MM.1S (cell line): Measurements from ENCODE around the gene TDO2.

Experiments used
- DNase-seq: peaks from one replicate; pipeline ENCODE4 v3.0.0-alpha.2; 2015
- H2AFZ ChIP-seq: fragments of 300-600 bp; sonication (generic); 2 replicates; pipeline ENCODE4 v1.6.0; 2016; ENCODE audit warnings: antibody characterized with exemption, low read length
- H3F3A ChIP-seq: fragments of 300-600 bp; sonication (generic); 2 replicates; pipeline ENCODE4 v1.6.1; 2016; ENCODE audit warnings: mild to moderate bottlenecking, antibody characterized with exemption, low read length, moderate library complexity, mixed read lengths; ENCODE audit not compliant: insufficient read depth
- H3K27ac ChIP-seq: fragments of 300-600 bp; sonication (generic); 2 replicates; pipeline ENCODE4 v1.5.1; 2016; ENCODE audit warnings: mild to moderate bottlenecking, low read length
- H3K27me3 ChIP-seq: fragments of 300-600 bp; sonication (generic); replicated peaks from 2 replicates; pipeline ENCODE4 v1.6.0; 2016; ENCODE audit warnings: low read length; ENCODE audit not compliant: insufficient read depth
- H3K36me3 ChIP-seq: fragments of 300-600 bp; sonication (generic); replicated peaks from 2 replicates; pipeline ENCODE4 v1.6.1; 2016; ENCODE audit warnings: mild to moderate bottlenecking, low read length, mixed read lengths; ENCODE audit not compliant: insufficient read depth
- H3K4me1 ChIP-seq: fragments of 300-600 bp; sonication (generic); 2 replicates; pipeline ENCODE4 v1.6.1; 2016; ENCODE audit warnings: low read length, mixed read lengths
- H3K4me2 ChIP-seq: fragments of 300-600 bp; sonication (generic); 2 replicates; pipeline ENCODE4 v1.6.0; 2016; ENCODE audit warnings: low read depth, low read length
- H3K4me3 ChIP-seq: fragments of 300-600 bp; sonication (generic); 2 replicates; pipeline ENCODE4 v1.5.1; 2016; ENCODE audit warnings: low read length, mixed read lengths
- H3K79me2 ChIP-seq: fragments of 300-600 bp; sonication (generic); 2 replicates; pipeline ENCODE4 v1.6.1; 2016; ENCODE audit warnings: mixed run types, low read length, mixed read lengths
- H3K9ac ChIP-seq: fragments of 300-600 bp; sonication (generic); 2 replicates; pipeline ENCODE4 v1.6.1; 2016; ENCODE audit warnings: low read length, mixed read lengths
- H3K9me2 ChIP-seq: fragments of 300-600 bp; sonication (generic); replicated peaks from 2 replicates; pipeline ENCODE4 v1.6.1; 2016; ENCODE audit warnings: mild to moderate bottlenecking, low read length, mixed read lengths; ENCODE audit not compliant: insufficient read depth
- H3K9me3 ChIP-seq: fragments of 300-600 bp; sonication (generic); replicated peaks from 2 replicates; pipeline ENCODE4 v1.6.1; 2016; ENCODE audit warnings: mild to moderate bottlenecking, low read length, mixed read lengths; ENCODE audit not compliant: insufficient read depth
- H4K20me1 ChIP-seq: fragments of 300-600 bp; sonication (generic); 2 replicates; pipeline ENCODE4 v1.6.1; 2016; ENCODE audit warnings: mild to moderate bottlenecking, low read length, moderate library complexity, mixed read lengths; ENCODE audit not compliant: insufficient read depth
- EZH2 ChIP-seq: fragments of 300-600 bp; sonication (generic); optimal IDR thresholded peaks from 2 replicates; pipeline ENCODE3; 2017; ENCODE audit warnings: low read depth, mild to moderate bottlenecking, antibody characterized with exemption, low read length, mixed read lengths
- EZH2phosphoT487 ChIP-seq: fragments of 300-600 bp; sonication (generic); IDR thresholded peaks from 2 replicates; pipeline ENCODE4 v1.6.1; 2018; ENCODE audit warnings: antibody characterized with exemption, low read length
- TF ChIP-seq, protein P1 (sequence below): fragments of 300-600 bp; sonication (generic); IDR thresholded peaks from 2 replicates; pipeline ENCODE4 v1.5.1; 2016; ENCODE audit warnings: antibody characterized with exemption, low read length, mixed read lengths

TDO2 gene

GRCh38 chr4:155908187-155909139 is 5.0 kb downstream of the TDO2 start:
- DNase-seq = peak; percentile 92

GRCh38 chr4:155909615-155910226 is 6.2 kb downstream of the TDO2 start:
- H3K4me3 ChIP-seq = no peak overlapping the region
- H3F3A ChIP-seq = peaks cover 20% of the 10 kb centered on the region
- H3K9ac ChIP-seq = no peak overlapping the region
- H3K36me3 ChIP-seq = no peaks in the 10 kb centered on the region
- H3K27ac ChIP-seq = peak overlapping the region; percentile 99; the same call in 1 of the 2 replicates
- no peak overlapping the region for H2AFZ ChIP-seq
- no peak for DNase-seq
- TF ChIP-seq EZH2phosphoT487 (no peak), EZH2 (no peak)
- H3K9me2 ChIP-seq = no peaks in the 10 kb centered on the region
- H3K27me3 ChIP-seq = no peaks in the 10 kb centered on the region
- H4K20me1 ChIP-seq = no peaks in the 10 kb centered on the region
- H3K4me2 ChIP-seq = peak overlapping the region; percentile 98; the same call in 1 of the 2 replicates
- H3K9me3 ChIP-seq = no peaks in the 10 kb centered on the region
- H3K79me2 ChIP-seq = no peaks in the 10 kb centered on the region
- H3K4me1 ChIP-seq = peaks cover 22% of the 10 kb centered on the region

More at GRCh38 chr4:155908187-155909139, 5.0 kb downstream of the TDO2 start:
- H3K79me2 ChIP-seq = no peaks in the 10 kb centered on the region
- peaks cover 20% of the 10 kb centered on the region for H3F3A ChIP-seq
- no peaks in the 10 kb centered on the region for H4K20me1 ChIP-seq
- no peak for TF ChIP-seq EZH2phosphoT487
- TF ChIP-seq EZH2 = no peak
- TF ChIP-seq, protein P1, sequence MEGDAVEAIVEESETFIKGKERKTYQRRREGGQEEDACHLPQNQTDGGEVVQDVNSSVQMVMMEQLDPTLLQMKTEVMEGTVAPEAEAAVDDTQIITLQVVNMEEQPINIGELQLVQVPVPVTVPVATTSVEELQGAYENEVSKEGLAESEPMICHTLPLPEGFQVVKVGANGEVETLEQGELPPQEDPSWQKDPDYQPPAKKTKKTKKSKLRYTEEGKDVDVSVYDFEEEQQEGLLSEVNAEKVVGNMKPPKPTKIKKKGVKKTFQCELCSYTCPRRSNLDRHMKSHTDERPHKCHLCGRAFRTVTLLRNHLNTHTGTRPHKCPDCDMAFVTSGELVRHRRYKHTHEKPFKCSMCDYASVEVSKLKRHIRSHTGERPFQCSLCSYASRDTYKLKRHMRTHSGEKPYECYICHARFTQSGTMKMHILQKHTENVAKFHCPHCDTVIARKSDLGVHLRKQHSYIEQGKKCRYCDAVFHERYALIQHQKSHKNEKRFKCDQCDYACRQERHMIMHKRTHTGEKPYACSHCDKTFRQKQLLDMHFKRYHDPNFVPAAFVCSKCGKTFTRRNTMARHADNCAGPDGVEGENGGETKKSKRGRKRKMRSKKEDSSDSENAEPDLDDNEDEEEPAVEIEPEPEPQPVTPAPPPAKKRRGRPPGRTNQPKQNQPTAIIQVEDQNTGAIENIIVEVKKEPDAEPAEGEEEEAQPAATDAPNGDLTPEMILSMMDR = no peak
- peak overlapping the region; percentile 78 for H3K9ac ChIP-seq
- H3K4me2 ChIP-seq = peak overlapping the region; percentile 98
- peak overlapping the region; percentile 59 for H3K4me3 ChIP-seq
- peaks cover 22% of the 10 kb centered on the region for H3K4me1 ChIP-seq
- H3K9me2 ChIP-seq = no peaks in the 10 kb centered on the region
- H3K36me3 ChIP-seq = no peaks in the 10 kb centered on the region
- H3K9me3 ChIP-seq = no peaks in the 10 kb centered on the region
- peak overlapping the region; percentile 99 for H3K27ac ChIP-seq
- H2AFZ ChIP-seq = peak overlapping the region; percentile 78
- H3K27me3 ChIP-seq = no peaks in the 10 kb centered on the region

- H3K9me3 ChIP-seq = no peaks in the 10 kb centered on the region
- H3K9ac ChIP-seq = no peak overlapping the region
- H3K9me2 ChIP-seq = no peaks in the 10 kb centered on the region
- DNase-seq = no peak
- no peaks in the 10 kb centered on the region for H4K20me1 ChIP-seq
- H3K27me3 ChIP-seq = no peaks in the 10 kb centered on the region
- H3K4me3 ChIP-seq = no peak overlapping the region
- no peaks in the 10 kb centered on the region for H3K36me3 ChIP-seq
- H3K4me2 ChIP-seq = no peak overlapping the region
- peaks cover 20% of the 10 kb centered on the region for H3F3A ChIP-seq
- TF ChIP-seq EZH2phosphoT487 (no peak), EZH2 (no peak)
- TF ChIP-seq, protein P1 = no peak
- peaks cover 19% of the 10 kb centered on the region for H3K4me1 ChIP-seq
- no peak overlapping the region for H3K27ac ChIP-seq
- no peaks in the 10 kb centered on the region for H3K79me2 ChIP-seq
- H2AFZ ChIP-seq = no peak overlapping the region
Observed at GRCh38 chr4:155911905-155912304, 8.4 kb downstream of the TDO2 start.
